ENCODE measurements around the gene MTX1.
"Not testable (repeated sequence)": the region's sequence is repeated elsewhere in the genome, so short reads cannot be mapped to it uniquely, and the experiment has no call there.

- TF ChIP-seq SUZ12 (IDR thresholded peaks at IDR 0.05; ENCODE audit: extremely low read depth, insufficient read depth, insufficient read length); ZNF274 (IDR thresholded peaks at IDR 0.05; ENCODE audit: low read depth, low read length); YY1 (IDR thresholded peaks at IDR 0.05; ENCODE audit: insufficient read depth, insufficient read length): not testable (repeated sequence)
Observed at GRCh38 chr1:155212051-155212440, 3.6 kb downstream of the MTX1 start.
